ENCODE data around the gene MGRN1. TPM values are rescaled to one million over a fixed set of nuclear protein-coding genes. Genes with fewer than 3 reads are reported as not detected.

The MGRN1 gene
- total RNA-seq, 2 donors from 2014 or later: 66.9 to 71.4 TPM

DNA sequence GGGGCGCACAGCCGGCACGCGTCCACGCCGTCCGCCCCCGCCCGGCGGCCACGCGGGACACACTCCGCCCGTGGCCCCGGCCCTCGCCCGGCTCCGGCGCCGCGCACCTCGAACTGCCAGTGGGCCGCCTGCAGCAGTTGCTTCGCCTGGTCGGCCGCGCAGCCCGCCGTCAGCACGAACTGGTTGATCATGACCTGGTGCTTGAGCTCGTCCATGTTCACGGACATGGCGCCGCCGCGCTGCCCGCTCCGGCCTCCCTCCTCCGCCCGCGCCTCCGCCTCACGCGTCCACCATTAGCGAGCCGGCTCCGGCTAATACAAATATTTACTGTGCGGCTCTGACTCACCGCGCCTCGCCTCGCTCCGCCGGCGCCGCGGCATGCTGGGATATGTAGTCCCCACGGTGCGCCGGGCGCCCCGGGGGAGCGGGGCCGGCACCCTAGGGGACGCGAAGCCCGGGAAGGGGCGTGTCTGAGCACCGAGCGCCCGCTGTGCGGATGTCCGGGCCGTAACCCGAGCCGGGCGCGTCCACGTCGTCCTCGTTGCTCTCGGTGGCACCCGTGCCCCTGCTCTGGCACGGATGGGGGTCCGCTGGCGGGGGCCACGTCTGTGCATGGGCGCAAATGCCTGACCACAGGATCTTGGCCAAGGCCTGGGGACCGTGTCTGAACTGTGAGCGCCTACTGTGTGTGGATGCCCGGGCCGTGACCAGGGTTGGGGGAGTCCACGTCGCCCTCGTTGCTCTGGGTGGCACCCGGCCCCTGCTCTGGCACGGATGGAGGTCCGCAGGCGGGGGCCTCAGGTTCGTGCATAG, 9.8 kb upstream of the MGRN1 start, which contains the start of gene UBALD1:
UBALD1 (minus strand) TSS at position 318 of the 813 bp plus-strand sequence; CDS start at position 227, 91 bp downstream.
- Mint-ChIP-seq H3K4me1 (peaks cover 25% of the 10 kb centered on the region), H3K4me3 (peak within 1 kb of the TSS; percentile 77), H3K27me3 (ENCODE audit: insufficient read depth) (no peaks in the 10 kb centered on the region), H3K36me3 (ENCODE audit: low read depth) (no peaks in the 10 kb centered on the region), H3K27ac (peak within 1 kb of the TSS; percentile 97), H3K9me3 (no peaks in the 10 kb centered on the region)
- Histone ChIP-seq H3K27ac (ENCODE audit: low read depth, low read length) (peak within 1 kb of the TSS; percentile 78), H3K4me3 (ENCODE audit: low read length) (peak within 1 kb of the TSS; percentile 93), H3K9ac (ENCODE audit: extremely low read depth, low read length, poor library complexity, severe bottlenecking) (peak within 1 kb of the TSS; percentile 85), H3K9me3 (ENCODE audit: control insufficient read depth, low read length) (no peaks in the 10 kb centered on the region), H3K27me3 (ENCODE audit: control insufficient read depth, insufficient read depth, low read length, poor library complexity, severe bottlenecking) (no peaks in the 10 kb centered on the region), H3K36me3 (ENCODE audit: control insufficient read depth, insufficient read depth, low read length) (no peaks in the 10 kb centered on the region), H3K4me1 (ENCODE audit: control insufficient read depth, insufficient read depth, low read length) (peaks cover 17% of the 10 kb centered on the region)
- peak; percentile 93 for DNase-seq
- TF ChIP-seq, protein P1, sequence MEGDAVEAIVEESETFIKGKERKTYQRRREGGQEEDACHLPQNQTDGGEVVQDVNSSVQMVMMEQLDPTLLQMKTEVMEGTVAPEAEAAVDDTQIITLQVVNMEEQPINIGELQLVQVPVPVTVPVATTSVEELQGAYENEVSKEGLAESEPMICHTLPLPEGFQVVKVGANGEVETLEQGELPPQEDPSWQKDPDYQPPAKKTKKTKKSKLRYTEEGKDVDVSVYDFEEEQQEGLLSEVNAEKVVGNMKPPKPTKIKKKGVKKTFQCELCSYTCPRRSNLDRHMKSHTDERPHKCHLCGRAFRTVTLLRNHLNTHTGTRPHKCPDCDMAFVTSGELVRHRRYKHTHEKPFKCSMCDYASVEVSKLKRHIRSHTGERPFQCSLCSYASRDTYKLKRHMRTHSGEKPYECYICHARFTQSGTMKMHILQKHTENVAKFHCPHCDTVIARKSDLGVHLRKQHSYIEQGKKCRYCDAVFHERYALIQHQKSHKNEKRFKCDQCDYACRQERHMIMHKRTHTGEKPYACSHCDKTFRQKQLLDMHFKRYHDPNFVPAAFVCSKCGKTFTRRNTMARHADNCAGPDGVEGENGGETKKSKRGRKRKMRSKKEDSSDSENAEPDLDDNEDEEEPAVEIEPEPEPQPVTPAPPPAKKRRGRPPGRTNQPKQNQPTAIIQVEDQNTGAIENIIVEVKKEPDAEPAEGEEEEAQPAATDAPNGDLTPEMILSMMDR (conservative IDR thresholded peaks at IDR 0.05): no peak
- WGBS, 2 experiments (ENCODE audit: insufficient coverage in 1 of 2, insufficient read length in 1 of 2): 11 to 15% methylated on average over 68 to 100 of the region's 100 CpGs

DNA sequence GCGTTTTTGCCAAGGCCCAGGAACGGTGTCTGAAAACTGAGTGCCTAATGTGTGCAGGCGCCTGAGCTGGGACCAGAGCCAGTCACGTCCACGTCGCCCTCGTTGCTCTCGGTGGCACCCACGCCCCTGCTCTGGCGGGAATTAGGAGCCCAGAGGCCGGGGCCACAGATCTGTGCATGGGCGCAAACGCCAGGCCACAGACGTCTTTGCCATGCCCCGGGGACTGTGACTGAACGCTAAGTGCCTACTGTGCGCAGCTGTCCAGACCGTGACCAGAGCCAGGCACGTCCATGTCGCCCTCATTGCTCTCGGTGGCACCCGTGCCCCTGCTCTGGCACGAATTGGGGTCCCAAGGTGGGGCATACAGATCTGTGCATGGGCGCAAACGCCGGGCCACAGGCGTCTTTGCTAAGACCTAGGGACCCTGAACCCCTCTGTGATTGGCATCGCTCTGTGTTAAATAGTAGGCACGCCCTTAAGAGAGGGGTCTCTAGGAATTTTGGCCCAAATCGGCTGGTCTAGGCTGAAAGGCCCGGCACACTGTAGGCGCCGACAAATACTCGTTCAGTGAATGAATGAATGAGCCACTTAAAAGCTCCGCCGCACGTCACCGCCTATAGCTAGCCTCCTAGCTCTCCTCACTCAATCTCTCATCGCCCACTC, 9.1 kb upstream of the MGRN1 start:
- Histone ChIP-seq H3K27me3 (ENCODE audit: control insufficient read depth, insufficient read depth, low read length, poor library complexity, severe bottlenecking) (no peaks in the 10 kb centered on the region), H3K4me3 (ENCODE audit: low read length) (peak overlapping the region; percentile 93), H3K36me3 (ENCODE audit: control insufficient read depth, insufficient read depth, low read length) (no peaks in the 10 kb centered on the region), H3K27ac (ENCODE audit: low read depth, low read length) (peak overlapping the region; percentile 78), H3K9me3 (ENCODE audit: control insufficient read depth, low read length) (no peaks in the 10 kb centered on the region), H3K9ac (ENCODE audit: extremely low read depth, low read length, poor library complexity, severe bottlenecking) (peak overlapping the region; percentile 8), H3K4me1 (ENCODE audit: control insufficient read depth, insufficient read depth, low read length) (peaks cover 17% of the 10 kb centered on the region)
- WGBS, 2 experiments (ENCODE audit: insufficient coverage in 1 of 2, insufficient read length in 1 of 2): 90 to 91% methylated on average over 36 to 39 of the region's 39 CpGs
- H3K9me3 Mint-ChIP-seq: no peaks in the 10 kb centered on the region
- TF ChIP-seq, protein P1 (conservative IDR thresholded peaks at IDR 0.05): no peak
- DNase-seq: no peak
- H3K4me3 Mint-ChIP-seq: peak overlapping the region; percentile 77
- H3K27me3 Mint-ChIP-seq (ENCODE audit: insufficient read depth): no peaks in the 10 kb centered on the region
- no peaks in the 10 kb centered on the region for H3K36me3 Mint-ChIP-seq (ENCODE audit: low read depth)
- peak overlapping the region; percentile 97 for H3K27ac Mint-ChIP-seq
- H3K4me1 Mint-ChIP-seq: peaks cover 25% of the 10 kb centered on the region

DNA sequence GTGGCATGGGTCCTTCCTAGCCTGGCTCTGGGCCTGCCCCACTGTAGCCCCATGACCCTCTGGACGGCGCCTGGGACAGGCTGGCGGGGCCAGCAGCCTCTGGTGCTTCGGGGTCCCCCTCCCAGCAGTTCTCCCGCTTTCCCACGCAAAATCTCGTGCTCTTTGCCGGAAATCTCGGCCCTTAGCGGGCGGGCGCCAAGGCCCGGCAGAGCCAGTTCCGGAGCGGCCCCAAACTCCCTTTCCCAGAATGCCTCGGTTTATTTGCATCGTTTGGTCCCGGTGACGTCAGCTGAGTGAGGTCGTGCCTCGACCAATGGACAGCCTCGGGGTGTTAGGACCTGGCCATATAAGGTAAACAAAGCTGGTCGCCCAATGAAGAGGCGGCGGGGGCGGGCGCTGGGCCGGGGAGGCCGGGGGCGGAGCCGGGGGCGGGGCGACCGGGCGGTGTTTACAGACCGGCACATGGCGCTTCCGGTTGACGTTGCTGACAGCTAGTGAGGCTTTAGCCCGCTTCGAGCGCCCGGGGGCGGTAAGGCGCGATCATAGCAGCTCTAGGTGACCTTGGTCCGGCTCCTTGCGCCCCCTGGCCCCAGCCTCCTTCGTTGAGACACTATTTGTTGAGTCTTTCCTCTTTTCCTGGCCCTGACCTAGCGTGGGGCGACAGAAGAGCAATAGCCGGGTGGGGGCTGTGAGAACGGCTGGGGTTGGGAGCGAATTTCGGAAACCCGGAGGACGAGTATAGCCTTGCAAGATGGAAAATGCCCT, 8.4 kb upstream of the MGRN1 start:
- H3K9me3 Mint-ChIP-seq: no peaks in the 10 kb centered on the region
- Histone ChIP-seq H3K9ac (ENCODE audit: extremely low read depth, low read length, poor library complexity, severe bottlenecking) (peak overlapping the region; percentile 88), H3K27ac (ENCODE audit: low read depth, low read length) (peak overlapping the region; percentile 96), H3K36me3 (ENCODE audit: control insufficient read depth, insufficient read depth, low read length) (no peaks in the 10 kb centered on the region), H3K9me3 (ENCODE audit: control insufficient read depth, low read length) (no peaks in the 10 kb centered on the region), H3K4me1 (ENCODE audit: control insufficient read depth, insufficient read depth, low read length) (peaks cover 17% of the 10 kb centered on the region), H3K4me3 (ENCODE audit: low read length) (peak overlapping the region; percentile 74), H3K27me3 (ENCODE audit: control insufficient read depth, insufficient read depth, low read length, poor library complexity, severe bottlenecking) (no peaks in the 10 kb centered on the region)
- TF ChIP-seq, protein P1 (conservative IDR thresholded peaks at IDR 0.05): peak; percentile 74
- peaks cover 25% of the 10 kb centered on the region for H3K4me1 Mint-ChIP-seq
- H3K4me3 Mint-ChIP-seq: peak overlapping the region; percentile 77
- no peaks in the 10 kb centered on the region for H3K36me3 Mint-ChIP-seq (ENCODE audit: low read depth)
- DNase-seq: peak; percentile 100
- 1% methylated on average over 38 to 57 of the region's 57 CpGs for WGBS, 2 experiments (ENCODE audit: insufficient coverage in 1 of 2, insufficient read length in 1 of 2)
- H3K27ac Mint-ChIP-seq: peak overlapping the region; percentile 100
- H3K27me3 Mint-ChIP-seq (ENCODE audit: insufficient read depth): no peaks in the 10 kb centered on the region
